Measurements from ENCODE around the gene CAMTA1.

DNA sequence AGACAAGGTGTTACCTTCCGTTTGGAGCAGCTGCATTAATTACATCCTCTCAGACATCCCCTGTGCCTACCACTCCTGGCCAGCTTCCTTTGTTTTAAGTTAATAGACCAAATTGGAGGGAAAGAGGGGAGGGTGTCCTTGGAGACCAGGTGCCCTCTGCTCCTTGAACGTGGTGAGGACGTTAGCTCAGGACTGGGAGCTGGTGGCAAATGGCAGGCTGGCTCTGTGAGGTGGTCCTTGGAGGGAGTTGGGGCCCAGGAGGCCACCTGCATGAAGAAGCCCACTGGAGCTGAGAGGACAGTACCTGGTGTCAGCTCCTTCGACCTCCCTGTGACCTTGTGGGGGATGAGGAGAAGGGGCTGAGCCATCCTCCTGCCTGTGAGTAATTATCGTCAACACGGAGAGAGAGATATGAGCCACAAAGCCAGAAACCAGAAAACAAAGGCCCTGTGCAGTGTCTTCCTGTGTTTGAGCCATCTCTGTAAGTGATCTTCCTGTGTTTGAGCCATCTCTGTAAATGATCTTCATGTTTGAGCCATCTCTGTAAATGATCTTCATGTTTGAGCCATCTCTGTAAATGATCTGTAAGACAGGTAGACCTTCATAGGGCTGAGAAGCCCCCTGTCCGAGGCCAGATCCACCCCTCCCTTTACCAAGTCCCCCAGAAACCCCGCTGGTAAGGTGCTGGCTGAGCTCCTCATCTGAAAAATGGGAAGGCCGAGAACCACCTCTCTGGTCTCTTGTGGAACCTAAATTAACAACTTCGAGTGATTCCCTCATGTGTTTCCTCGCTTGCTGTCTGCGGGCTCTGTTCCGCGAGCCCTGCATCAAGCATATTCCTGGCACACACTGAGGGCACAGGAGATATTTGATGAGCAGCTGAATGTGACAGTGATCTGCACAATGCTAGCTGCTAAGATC, 126.0 kb downstream of the CAMTA1 start:
- TF ChIP-seq, protein P1, sequence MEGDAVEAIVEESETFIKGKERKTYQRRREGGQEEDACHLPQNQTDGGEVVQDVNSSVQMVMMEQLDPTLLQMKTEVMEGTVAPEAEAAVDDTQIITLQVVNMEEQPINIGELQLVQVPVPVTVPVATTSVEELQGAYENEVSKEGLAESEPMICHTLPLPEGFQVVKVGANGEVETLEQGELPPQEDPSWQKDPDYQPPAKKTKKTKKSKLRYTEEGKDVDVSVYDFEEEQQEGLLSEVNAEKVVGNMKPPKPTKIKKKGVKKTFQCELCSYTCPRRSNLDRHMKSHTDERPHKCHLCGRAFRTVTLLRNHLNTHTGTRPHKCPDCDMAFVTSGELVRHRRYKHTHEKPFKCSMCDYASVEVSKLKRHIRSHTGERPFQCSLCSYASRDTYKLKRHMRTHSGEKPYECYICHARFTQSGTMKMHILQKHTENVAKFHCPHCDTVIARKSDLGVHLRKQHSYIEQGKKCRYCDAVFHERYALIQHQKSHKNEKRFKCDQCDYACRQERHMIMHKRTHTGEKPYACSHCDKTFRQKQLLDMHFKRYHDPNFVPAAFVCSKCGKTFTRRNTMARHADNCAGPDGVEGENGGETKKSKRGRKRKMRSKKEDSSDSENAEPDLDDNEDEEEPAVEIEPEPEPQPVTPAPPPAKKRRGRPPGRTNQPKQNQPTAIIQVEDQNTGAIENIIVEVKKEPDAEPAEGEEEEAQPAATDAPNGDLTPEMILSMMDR (IDR thresholded peaks at IDR 0.05; ENCODE audit: low read length): no peak
- TF ChIP-seq EZH2 (optimal IDR thresholded peaks at IDR 0.05; ENCODE audit: low read depth, low read length): no peak
- no peak for TF ChIP-seq EZH2phosphoT487 (IDR thresholded peaks at IDR 0.05; ENCODE audit: low read length)
